HCT116 (cell line): ENCODE measurements around the gene ANGPTL1. TPM values are rescaled to one million over a fixed set of nuclear protein-coding genes. Genes with fewer than 3 reads are reported as not detected.

Source experiments
- ATAC-seq: fragments of 200-7000 bp; cut with Tn5 transposase; 2 replicates; pipeline ENCODE4 v1.9.1; 2020; ENCODE audit warnings: mild to moderate bottlenecking, moderate library complexity
- BruUV-seq: library from RNA; stranded (reverse); fragments of 400-500 nt; replicated peaks from 2 replicates; lab custom pipeline; 2021; lab: Mats Ljungman, UMichigan
- CTCF ChIA-PET: fragments of 300-600 bp; sonication (Branson Sonifier 250); formaldehyde crosslinking; loops from one replicate; lab custom pipeline; 2021; ENCODE audit warnings: antibody characterized with exemption; lab: Charles Lee
- POLR2A ChIA-PET: fragments of 300-600, 350-600 bp; sonication (Branson Sonifier 250); formaldehyde crosslinking; loops from one replicate; lab custom pipeline; 2021; ENCODE audit warnings: antibody characterized with exemption; lab: Charles Lee
- RAD21 ChIA-PET, 2 experiments: fragments of 300-600 bp; sonication (Branson Sonifier 250); formaldehyde crosslinking; loops; one replicate each; lab custom pipeline; 2023; ENCODE audit warnings: low total read pairs in 2 of 2; ENCODE audit not compliant: uncharacterized antibody in 2 of 2, unreplicated experiment in 2 of 2, low non-redundant PET in 1 of 2; lab: Charles Lee
- DNase-seq: peaks from one replicate; pipeline ENCODE4 v3.0.0-alpha.2; 2010; ENCODE audit warnings: low read depth, low spot score
- H2AFZ ChIP-seq: fragments of 200-600 bp; shearing (Covaris generic), sonication (generic); 2 replicates; pipeline ENCODE4 v1.6.1; 2017; ENCODE audit warnings: low read depth, mixed run types, mixed read lengths, antibody characterized with exemption, low read length; ENCODE audit not compliant: poor library complexity, severe bottlenecking
- H3K27ac ChIP-seq: 2 replicates; pipeline ENCODE4 v1.5.1; 2012; ENCODE audit warnings: low read depth, low read length
- H3K27me3 ChIP-seq: fragments of 200-600 bp; sonication (generic); 2 replicates; pipeline ENCODE4 v1.6.1; 2016; ENCODE audit warnings: mixed run types, low read length, mixed read lengths; ENCODE audit not compliant: insufficient read depth
- H3K36me3 ChIP-seq, 2 experiments: fragments of 200-500 bp in 1 of 2; fragments of 200-600 bp in 1 of 2; sonication (Bioruptor generic) in 1 of 2; sonication (generic) in 1 of 2; 2 replicates each; pipeline versions ENCODE4 v1.5.1 to v1.6.1; 2014 to 2016; ENCODE audit warnings: low read length in 2 of 2, inconsistent platforms in 1 of 2, mixed read lengths in 1 of 2, mixed run types in 1 of 2; ENCODE audit not compliant: insufficient read depth in 2 of 2, control insufficient read depth in 1 of 2
- H3K4me1 ChIP-seq, 2 experiments: fragments of 200-600 bp in 1 of 2; sonication (generic) in 1 of 2; 2 replicates each; pipeline versions ENCODE4 v1.5.1 to v1.6.1; 2012 to 2017; ENCODE audit warnings: low read length in 2 of 2, inconsistent platforms in 1 of 2, mild to moderate bottlenecking in 1 of 2, mixed read lengths in 1 of 2, mixed run types in 1 of 2, moderate library complexity in 1 of 2; ENCODE audit not compliant: insufficient read depth in 2 of 2, control insufficient read depth in 1 of 2
- H3K4me2 ChIP-seq: fragments of 200-600 bp; sonication (generic); 2 replicates; pipeline ENCODE4 v1.6.1; 2017; ENCODE audit warnings: mixed run types, low read length, mixed read lengths
- H3K4me3 ChIP-seq, 2 experiments: fragments of 200-600 bp in 1 of 2; sonication (generic) in 1 of 2; replicated peaks in 1 of 2; 2 replicates each; pipeline ENCODE4 v1.5.1; 2011 to 2016; ENCODE audit warnings: low read length in 2 of 2, control low read depth in 1 of 2, low read depth in 1 of 2, mild to moderate bottlenecking in 1 of 2, mixed read lengths in 1 of 2, mixed run types in 1 of 2
- H3K79me2 ChIP-seq: fragments of 200-600 bp; sonication (generic); 2 replicates; pipeline ENCODE4 v1.6.1; 2017; ENCODE audit warnings: mild to moderate bottlenecking, mixed run types, low read length, moderate library complexity, mixed read lengths; ENCODE audit not compliant: insufficient read depth
- H3K9ac ChIP-seq: fragments of 200-600 bp; sonication (generic); 2 replicates; pipeline ENCODE4 v1.6.1; 2016; ENCODE audit warnings: low read length, mixed read lengths
- H3K9me2 ChIP-seq: fragments of 200-600 bp; sonication (generic), shearing (Covaris generic); 2 replicates; pipeline ENCODE4 v1.6.1; 2017; ENCODE audit warnings: mixed run types, mild to moderate bottlenecking, moderate library complexity; ENCODE audit not compliant: insufficient read depth
- H3K9me3 ChIP-seq, 2 experiments: fragments of 200-500 bp in 1 of 2; fragments of 200-600 bp in 1 of 2; sonication (Bioruptor generic) in 1 of 2; sonication (generic) in 1 of 2; 2 replicates each; pipeline ENCODE4 v1.6.1; 2014 to 2017; ENCODE audit warnings: low read length in 2 of 2, mixed read lengths in 2 of 2, inconsistent platforms in 1 of 2, low read depth in 1 of 2, mild to moderate bottlenecking in 1 of 2, mixed run types in 1 of 2, moderate library complexity in 1 of 2; ENCODE audit not compliant: control insufficient read depth in 1 of 2, insufficient read depth in 1 of 2
- H4K20me1 ChIP-seq: fragments of 200-600 bp; sonication (generic), shearing (Covaris generic); 2 replicates; pipeline ENCODE4 v1.6.1; 2017; ENCODE audit warnings: mixed run types, mild to moderate bottlenecking, moderate library complexity; ENCODE audit not compliant: insufficient read depth
- CEBPB ChIP-seq: IDR thresholded peaks from 2 replicates; pipeline ENCODE4 v1.6.1; 2012; ENCODE audit warnings: low read depth
- EGR1 ChIP-seq: IDR thresholded peaks from 2 replicates; pipeline ENCODE4 v1.6.1; 2012; ENCODE audit warnings: low read depth
- ELF1 ChIP-seq: IDR thresholded peaks from 2 replicates; pipeline ENCODE4 v1.6.1; 2012; ENCODE audit warnings: low read depth, borderline replicate concordance
- EZH2 ChIP-seq: fragments of 200-600 bp; sonication (generic); IDR thresholded peaks from 2 replicates; pipeline ENCODE4 v1.6.1; 2017; ENCODE audit warnings: antibody characterized with exemption, mixed run types
- EZH2phosphoT487 ChIP-seq: fragments of 200-600 bp; IDR thresholded peaks from 2 replicates; pipeline ENCODE4 v1.6.1; 2018; ENCODE audit warnings: antibody characterized with exemption, borderline replicate concordance
- JUND ChIP-seq: IDR thresholded peaks from 2 replicates; pipeline ENCODE4 v1.6.1; 2012
- POLR2A ChIP-seq: IDR thresholded peaks from 2 replicates; pipeline ENCODE4 v1.7.0; 2011; ENCODE audit warnings: borderline replicate concordance; ENCODE audit not compliant: insufficient read depth, insufficient read length; ENCODE audit errors: extremely low read depth
- POLR2AphosphoS5 ChIP-seq: IDR thresholded peaks from 2 replicates; pipeline ENCODE4 v1.6.1; 2011; ENCODE audit warnings: mild to moderate bottlenecking, low read depth, low read length, moderate library complexity
- RAD21 ChIP-seq: IDR thresholded peaks from 2 replicates; pipeline ENCODE4 v1.6.1; 2012; ENCODE audit warnings: low read depth, mild to moderate bottlenecking
- SIN3A ChIP-seq: IDR thresholded peaks from 2 replicates; pipeline ENCODE4 v1.6.1; 2012; ENCODE audit warnings: low read depth
- SP1 ChIP-seq: IDR thresholded peaks from 2 replicates; pipeline ENCODE4 v1.6.1; 2012; ENCODE audit warnings: low read depth
- SRF ChIP-seq: IDR thresholded peaks from 2 replicates; pipeline ENCODE4 v1.6.1; 2012; ENCODE audit warnings: low read depth
- ZFX ChIP-seq: fragments of 450-650 bp; IDR thresholded peaks from 2 replicates; pipeline ENCODE4 v1.6.1; 2017
- intact Hi-C: fragments of 100-400 bp; cut with micrococcal nuclease; formaldehyde crosslinking; loops from 2 replicates; pipeline ENCODE4 v1.10.0; 2022
- total RNA-seq: library from RNA; stranded (reverse); gene quantifications from one replicate; pipeline ENCODE4 v1.2.1, GENCODE V29; 2021; ENCODE audit not compliant: unreplicated experiment
- TF ChIP-seq, protein P1 (sequence below): IDR thresholded peaks from 2 replicates; pipeline ENCODE4 v1.6.1; 2012
- TF ChIP-seq, protein P2 (sequence below): IDR thresholded peaks from 2 replicates; pipeline ENCODE4 v1.6.1; 2012
- TF ChIP-seq, protein P3 (sequence below), 3 experiments: fragments of 200-600 bp in 1 of 3; sonication (generic) in 1 of 3; IDR thresholded peaks in 2 of 3; conservative IDR thresholded peaks in 1 of 3; 2 replicates each; pipeline ENCODE4 v1.5.1; 2012 to 2017; ENCODE audit warnings: low read depth in 2 of 3, low read length in 2 of 3, antibody characterized with exemption in 1 of 3, borderline replicate concordance in 1 of 3, control low read depth in 1 of 3, mild to moderate bottlenecking in 1 of 3, mixed read lengths in 1 of 3, mixed run types in 1 of 3, moderate library complexity in 1 of 3; ENCODE audit not compliant: insufficient read depth in 1 of 3
- TF ChIP-seq, protein P4 (sequence below): IDR thresholded peaks from 2 replicates; pipeline ENCODE4 v1.6.1; 2011; ENCODE audit warnings: mild to moderate bottlenecking, low read length, moderate library complexity; ENCODE audit not compliant: insufficient replicate concordance; ENCODE audit errors: extremely low read depth

Gene ANGPTL1
- total RNA-seq, 1 experiment from 2014 or later = 0.34 TPM

DNA sequence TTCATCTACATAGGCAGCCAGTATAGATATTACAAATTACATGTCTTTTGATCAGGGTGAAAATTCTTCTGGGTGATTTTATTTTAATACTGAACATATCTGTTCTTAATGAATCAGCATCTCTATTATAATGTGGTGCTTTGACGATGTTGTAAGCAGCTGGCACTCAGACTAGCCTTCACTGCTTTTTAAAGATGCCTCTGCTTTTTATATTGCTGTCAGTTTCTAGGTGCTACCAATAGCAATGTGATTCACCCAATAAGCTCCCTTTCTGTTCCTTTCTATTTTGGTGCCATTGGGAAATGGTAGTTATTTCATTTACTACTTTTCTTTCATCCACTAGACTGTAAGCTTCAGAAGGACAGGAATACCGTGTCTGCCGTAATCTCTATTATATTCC, 11.1 kb upstream of the ANGPTL1 start:
- H3K4me3 ChIP-seq = peak overlapping the region in 1 of 2 experiments; percentile 28; a peak in 1 of 4 replicates
- ATAC-seq (no peak), DNase-seq (no peak)
- intact Hi-C loops = no loop called here
- H4K20me1 ChIP-seq = no peaks in the 10 kb centered on the region
- CTCF ChIA-PET = no interaction called here
- H3K9me2 ChIP-seq = no peaks in the 10 kb centered on the region
- no peak overlapping the region for H3K9ac ChIP-seq
- H3K9me3 ChIP-seq = no peaks in the 10 kb centered on the region
- H3K27ac ChIP-seq = no peak overlapping the region
- H3K36me3 ChIP-seq = no peaks in the 10 kb centered on the region
- no peak overlapping the region for H2AFZ ChIP-seq
- POLR2A ChIA-PET = no interaction called here
- peaks cover 15 to 33% of the 10 kb centered on the region in 2 experiments for H3K4me1 ChIP-seq
- H3K79me2 ChIP-seq = no peaks in the 10 kb centered on the region
- TF ChIP-seq EGR1 (no peak), EZH2 (no peak), POLR2AphosphoS5 (no peak), JUND (no peak)
- TF ChIP-seq, protein P1, sequence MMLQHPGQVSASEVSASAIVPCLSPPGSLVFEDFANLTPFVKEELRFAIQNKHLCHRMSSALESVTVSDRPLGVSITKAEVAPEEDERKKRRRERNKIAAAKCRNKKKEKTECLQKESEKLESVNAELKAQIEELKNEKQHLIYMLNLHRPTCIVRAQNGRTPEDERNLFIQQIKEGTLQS = no peak
- TF ChIP-seq, protein P2, sequence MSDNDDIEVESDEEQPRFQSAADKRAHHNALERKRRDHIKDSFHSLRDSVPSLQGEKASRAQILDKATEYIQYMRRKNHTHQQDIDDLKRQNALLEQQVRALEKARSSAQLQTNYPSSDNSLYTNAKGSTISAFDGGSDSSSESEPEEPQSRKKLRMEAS = no peak
- no TSS peak for BruUV-seq
- H3K4me2 ChIP-seq = peak overlapping the region; percentile 64
- RAD21 ChIA-PET = no interaction called here
- H3K27me3 ChIP-seq = no peaks in the 10 kb centered on the region

DNA sequence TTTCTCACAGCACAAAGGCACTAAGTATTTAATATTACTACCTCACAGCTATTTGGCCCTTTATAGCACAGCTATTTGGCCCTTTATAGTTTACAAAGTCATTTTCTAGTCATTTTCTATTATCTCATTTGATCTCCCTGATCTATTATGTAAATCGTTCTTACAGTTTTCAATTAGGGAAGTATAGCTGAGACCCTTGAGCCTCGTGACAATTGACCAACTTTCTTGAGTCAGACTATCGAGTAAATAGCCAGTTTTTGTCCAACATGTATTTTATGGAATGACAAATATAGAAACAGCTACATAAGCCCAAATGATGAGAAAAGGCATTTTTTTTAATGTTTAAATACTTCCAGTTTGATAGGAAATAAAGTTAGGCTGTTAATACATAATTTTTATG, 7.0 kb upstream of the ANGPTL1 start:
- intact Hi-C loops = no loop called here
- no peaks in the 10 kb centered on the region for H3K36me3 ChIP-seq
- H3K9me2 ChIP-seq = no peaks in the 10 kb centered on the region
- ChIA-PET CTCF (no interaction called here), RAD21 (no interaction called here), POLR2A (no interaction called here)
- no peaks in the 10 kb centered on the region for H4K20me1 ChIP-seq
- H3K4me2 ChIP-seq = no peak overlapping the region
- no peak overlapping the region for H2AFZ ChIP-seq
- peaks cover 15 to 33% of the 10 kb centered on the region in 2 experiments for H3K4me1 ChIP-seq
- DNase-seq (no peak), ATAC-seq (no peak)
- no TSS peak for BruUV-seq
- no peak overlapping the region for H3K9ac ChIP-seq
- no peaks in the 10 kb centered on the region for H3K9me3 ChIP-seq
- H3K79me2 ChIP-seq = no peaks in the 10 kb centered on the region
- no peaks in the 10 kb centered on the region for H3K27me3 ChIP-seq
- no peak overlapping the region for H3K27ac ChIP-seq
- H3K4me3 ChIP-seq = no peak overlapping the region
- no peak for TF ChIP-seq ELF1
- no peak for TF ChIP-seq JUND
- TF ChIP-seq POLR2A = no peak
- no peak for TF ChIP-seq CEBPB
- TF ChIP-seq ZFX = no peak
- TF ChIP-seq SIN3A = no peak
- TF ChIP-seq EGR1 = no peak
- TF ChIP-seq, protein P1 = no peak
- no peak for TF ChIP-seq SRF
- no peak for TF ChIP-seq RAD21
- TF ChIP-seq EZH2phosphoT487 = no peak
- TF ChIP-seq, protein P3, sequence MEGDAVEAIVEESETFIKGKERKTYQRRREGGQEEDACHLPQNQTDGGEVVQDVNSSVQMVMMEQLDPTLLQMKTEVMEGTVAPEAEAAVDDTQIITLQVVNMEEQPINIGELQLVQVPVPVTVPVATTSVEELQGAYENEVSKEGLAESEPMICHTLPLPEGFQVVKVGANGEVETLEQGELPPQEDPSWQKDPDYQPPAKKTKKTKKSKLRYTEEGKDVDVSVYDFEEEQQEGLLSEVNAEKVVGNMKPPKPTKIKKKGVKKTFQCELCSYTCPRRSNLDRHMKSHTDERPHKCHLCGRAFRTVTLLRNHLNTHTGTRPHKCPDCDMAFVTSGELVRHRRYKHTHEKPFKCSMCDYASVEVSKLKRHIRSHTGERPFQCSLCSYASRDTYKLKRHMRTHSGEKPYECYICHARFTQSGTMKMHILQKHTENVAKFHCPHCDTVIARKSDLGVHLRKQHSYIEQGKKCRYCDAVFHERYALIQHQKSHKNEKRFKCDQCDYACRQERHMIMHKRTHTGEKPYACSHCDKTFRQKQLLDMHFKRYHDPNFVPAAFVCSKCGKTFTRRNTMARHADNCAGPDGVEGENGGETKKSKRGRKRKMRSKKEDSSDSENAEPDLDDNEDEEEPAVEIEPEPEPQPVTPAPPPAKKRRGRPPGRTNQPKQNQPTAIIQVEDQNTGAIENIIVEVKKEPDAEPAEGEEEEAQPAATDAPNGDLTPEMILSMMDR (IDR thresholded peaks at IDR 0.05 in 2 of 3, conservative IDR thresholded peaks at IDR 0.05 in 1 of 3; ENCODE audit: borderline replicate concordance in 1 of 3, insufficient read depth in 1 of 3, low read depth in 2 of 3, low read length in 2 of 3) = no peak
- no peak for TF ChIP-seq SP1
- TF ChIP-seq, protein P4, sequence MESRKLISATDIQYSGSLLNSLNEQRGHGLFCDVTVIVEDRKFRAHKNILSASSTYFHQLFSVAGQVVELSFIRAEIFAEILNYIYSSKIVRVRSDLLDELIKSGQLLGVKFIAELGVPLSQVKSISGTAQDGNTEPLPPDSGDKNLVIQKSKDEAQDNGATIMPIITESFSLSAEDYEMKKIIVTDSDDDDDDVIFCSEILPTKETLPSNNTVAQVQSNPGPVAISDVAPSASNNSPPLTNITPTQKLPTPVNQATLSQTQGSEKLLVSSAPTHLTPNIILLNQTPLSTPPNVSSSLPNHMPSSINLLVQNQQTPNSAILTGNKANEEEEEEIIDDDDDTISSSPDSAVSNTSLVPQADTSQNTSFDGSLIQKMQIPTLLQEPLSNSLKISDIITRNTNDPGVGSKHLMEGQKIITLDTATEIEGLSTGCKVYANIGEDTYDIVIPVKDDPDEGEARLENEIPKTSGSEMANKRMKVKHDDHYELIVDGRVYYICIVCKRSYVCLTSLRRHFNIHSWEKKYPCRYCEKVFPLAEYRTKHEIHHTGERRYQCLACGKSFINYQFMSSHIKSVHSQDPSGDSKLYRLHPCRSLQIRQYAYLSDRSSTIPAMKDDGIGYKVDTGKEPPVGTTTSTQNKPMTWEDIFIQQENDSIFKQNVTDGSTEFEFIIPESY = no peak
- TF ChIP-seq POLR2AphosphoS5 = no peak
- TF ChIP-seq, protein P2 = no peak
